ENCODE results near the gene VWA5A. TPM values are rescaled to one million over a fixed set of nuclear protein-coding genes. Genes with fewer than 3 reads are reported as not detected.

VWA5A gene
- total RNA-seq, 6 donors from 2014 or later: 16.4 to 39.0 (median 32.9) TPM

- ATAC-seq (ENCODE audit: low FRiP score in 2 of 2) (no peak), DNase-seq (no peak)
- WGBS, 2 donors: 57 to 65% methylated on average over 10 of the region's 10 CpGs
- H3K36me3 ChIP-seq: no peaks in the 10 kb centered on the region
- no peak overlapping the region for H3K27ac ChIP-seq
- TF ChIP-seq CTCF (IDR thresholded peaks at IDR 0.05): no peak
- TF ChIP-seq POLR2AphosphoS5 (IDR thresholded peaks at IDR 0.05): no peak
- TF ChIP-seq EP300 (IDR thresholded peaks at IDR 0.05): no peak
- no peak for TF ChIP-seq POLR2A (IDR thresholded peaks at IDR 0.05)
- no peaks in the 10 kb centered on the region for H3K27me3 ChIP-seq
- H3K4me1 ChIP-seq: no peaks in the 10 kb centered on the region
- no peak overlapping the region for H3K4me3 ChIP-seq
- H3K9me3 ChIP-seq: no peaks in the 10 kb centered on the region
Measured at GRCh38 chr11:124085997-124086846, 29.0 kb upstream of the VWA5A start.

GRCh38 chr11:124090996-124091395 is 24.3 kb upstream of the VWA5A start:
- ATAC-seq (ENCODE audit: low FRiP score in 2 of 2): no peak
- Histone ChIP-seq H3K4me3 (no peak overlapping the region), H3K9me3 (no peaks in the 10 kb centered on the region), H3K27me3 (no peaks in the 10 kb centered on the region), H3K36me3 (no peaks in the 10 kb centered on the region), H3K27ac (no peak overlapping the region), H3K4me1 (no peaks in the 10 kb centered on the region)
- no peak for DNase-seq
- TF ChIP-seq POLR2AphosphoS5 (IDR thresholded peaks at IDR 0.05): no peak

DNA sequence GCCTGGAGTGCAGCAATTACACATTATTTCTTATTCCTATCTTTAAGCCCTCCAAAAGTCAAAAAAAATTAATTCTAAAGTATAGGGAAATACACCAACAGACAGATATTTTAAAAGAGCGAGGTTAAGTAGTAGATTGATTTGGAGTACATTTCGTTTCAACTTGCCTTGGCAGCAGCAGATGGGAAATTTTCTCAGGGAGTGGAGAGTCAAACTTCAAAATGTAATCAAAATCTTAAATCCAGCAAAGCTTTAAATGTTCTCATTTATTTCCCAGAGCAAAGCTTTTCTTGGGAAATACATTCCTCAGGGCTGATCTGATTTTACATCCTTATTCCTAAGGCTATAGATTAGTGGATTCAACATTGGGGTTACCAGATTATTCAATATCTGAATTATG is 21.9 kb upstream of the VWA5A start:
- Histone ChIP-seq H3K4me3 (no peak overlapping the region), H3K27me3 (no peaks in the 10 kb centered on the region), H3K36me3 (no peaks in the 10 kb centered on the region), H3K9me3 (no peaks in the 10 kb centered on the region), H3K27ac (no peak overlapping the region), H3K4me1 (no peaks in the 10 kb centered on the region)
- TF ChIP-seq CTCF (IDR thresholded peaks at IDR 0.05) (no peak), EP300 (IDR thresholded peaks at IDR 0.05) (no peak), POLR2AphosphoS5 (IDR thresholded peaks at IDR 0.05) (no peak), POLR2A (IDR thresholded peaks at IDR 0.05) (no peak)
- 82 to 87% methylated on average over 2 of the region's 2 CpGs for WGBS, 2 donors
- ATAC-seq (ENCODE audit: low FRiP score in 2 of 2) (no peak), DNase-seq (no peak)

DNA sequence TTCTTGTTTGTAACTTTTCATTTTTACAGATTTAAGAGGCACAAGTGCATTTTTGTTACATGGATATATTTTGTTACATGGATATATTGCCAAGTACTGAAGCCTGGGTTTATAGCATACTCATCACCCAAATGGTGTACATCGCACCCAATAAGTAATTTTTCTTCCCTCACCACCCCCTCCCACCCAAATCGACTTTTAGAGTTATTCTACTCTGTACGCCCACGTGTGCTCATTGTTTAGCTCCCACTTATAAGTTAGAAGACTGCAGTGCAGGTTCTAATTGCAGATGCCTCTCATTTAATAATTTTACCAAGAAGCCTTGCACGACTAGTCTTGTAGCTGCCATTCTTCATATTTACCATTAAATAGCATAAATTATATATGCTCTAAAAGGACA is 20.5 kb upstream of the VWA5A start:
- DNase-seq (no peak), ATAC-seq (ENCODE audit: low FRiP score in 2 of 2) (no peak)
- WGBS, 2 donors: 60 to 74% methylated on average over 5 of the region's 5 CpGs
- H3K36me3 ChIP-seq: no peaks in the 10 kb centered on the region
- H3K4me1 ChIP-seq: no peaks in the 10 kb centered on the region
- no peaks in the 10 kb centered on the region for H3K27me3 ChIP-seq
- no peak for TF ChIP-seq POLR2AphosphoS5 (IDR thresholded peaks at IDR 0.05)
- no peak for TF ChIP-seq EP300 (IDR thresholded peaks at IDR 0.05)
- no peak for TF ChIP-seq CTCF (IDR thresholded peaks at IDR 0.05)
- no peak for TF ChIP-seq POLR2A (IDR thresholded peaks at IDR 0.05)
- H3K27ac ChIP-seq: no peak overlapping the region
- no peaks in the 10 kb centered on the region for H3K9me3 ChIP-seq
- no peak overlapping the region for H3K4me3 ChIP-seq

GRCh38 chr11:124096364-124096763 is 18.9 kb upstream of the VWA5A start:
- Histone ChIP-seq H3K27ac (no peak overlapping the region), H3K36me3 (no peaks in the 10 kb centered on the region), H3K9me3 (no peaks in the 10 kb centered on the region), H3K4me3 (no peak overlapping the region), H3K27me3 (no peaks in the 10 kb centered on the region), H3K4me1 (no peaks in the 10 kb centered on the region)
- no peak for DNase-seq
- ATAC-seq (ENCODE audit: low FRiP score in 2 of 2): no peak
- 80 to 84% methylated on average over 5 of the region's 5 CpGs for whole genome bisulfite sequencing, 2 donors
- TF ChIP-seq POLR2A (IDR thresholded peaks at IDR 0.05): no peak
- TF ChIP-seq CTCF (IDR thresholded peaks at IDR 0.05): no peak
- TF ChIP-seq POLR2AphosphoS5 (IDR thresholded peaks at IDR 0.05): no peak
- no peak for TF ChIP-seq EP300 (IDR thresholded peaks at IDR 0.05)

All from upper lobe of left lung (tissue), 6 donors.